Endometrial microvascular endothelial cells (primary cell): Measurements from ENCODE around the gene ELP2. TPM values are rescaled to one million over a fixed set of nuclear protein-coding genes. Genes with fewer than 3 reads are reported as not detected.
"Not testable (repeated sequence)": the region's sequence is repeated elsewhere in the genome, so short reads cannot be mapped to it uniquely, and the experiment has no call there.

Experiments
- in situ Hi-C: cut with HindIII; loops from 2 replicates; pipeline ENCODE4 v1.10.0; 2017; ENCODE audit warnings: low sequenced_read_pairs, low pct_unique_long_range_greater_than_20kb; ENCODE audit errors: inconsistent ontology term
- total RNA-seq: library from RNA; depleted of rRNA; stranded (reverse); fragments of >200 nt; gene quantifications from one replicate; pipeline ENCODE4 v1.2.3, GENCODE V29; 2015; ENCODE audit errors: inconsistent ontology term

Gene ELP2
- total RNA-seq, 1 donor from 2014 or later: 44.7 TPM

DNA sequence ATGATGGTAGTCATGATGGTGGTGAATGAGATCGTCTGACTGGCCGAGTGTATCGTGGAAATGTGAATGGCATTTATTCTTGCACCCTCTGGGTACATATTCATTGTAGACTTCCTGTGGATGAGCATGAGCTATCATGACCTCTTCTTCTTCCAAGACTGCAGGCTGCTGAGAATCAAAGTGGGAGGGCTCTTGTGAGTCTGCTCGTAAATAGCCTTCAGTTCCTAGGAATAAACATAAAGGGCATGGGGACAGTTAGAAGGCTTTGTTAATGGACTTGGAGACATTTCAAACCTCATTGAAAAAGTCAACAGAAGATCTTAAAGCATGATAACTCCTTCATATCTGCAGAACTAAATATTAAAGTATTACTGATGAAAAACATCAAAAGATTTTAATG, 15.4 kb upstream of the ELP2 start:
- in situ Hi-C loops: no loop called here

DNA sequence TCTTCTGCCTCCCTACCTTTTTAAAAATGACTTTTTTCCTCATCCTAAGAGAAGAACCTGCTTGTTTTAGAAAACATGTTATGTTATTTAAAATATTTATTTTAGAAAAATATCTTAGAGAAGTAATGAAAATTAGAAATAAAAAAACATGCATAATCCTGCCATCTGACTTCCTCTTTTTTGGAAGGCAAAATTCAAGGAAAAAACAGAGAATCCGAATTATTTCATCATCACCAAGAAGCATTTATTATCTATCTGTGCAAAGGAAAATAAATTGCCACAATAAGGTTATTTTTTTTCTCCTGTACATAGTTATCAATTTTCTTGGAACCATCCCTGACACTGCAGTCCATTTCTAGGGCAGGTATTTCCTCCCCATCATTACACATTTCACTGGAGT, 15.0 kb upstream of the ELP2 start:
- in situ Hi-C loops: no loop called here

DNA sequence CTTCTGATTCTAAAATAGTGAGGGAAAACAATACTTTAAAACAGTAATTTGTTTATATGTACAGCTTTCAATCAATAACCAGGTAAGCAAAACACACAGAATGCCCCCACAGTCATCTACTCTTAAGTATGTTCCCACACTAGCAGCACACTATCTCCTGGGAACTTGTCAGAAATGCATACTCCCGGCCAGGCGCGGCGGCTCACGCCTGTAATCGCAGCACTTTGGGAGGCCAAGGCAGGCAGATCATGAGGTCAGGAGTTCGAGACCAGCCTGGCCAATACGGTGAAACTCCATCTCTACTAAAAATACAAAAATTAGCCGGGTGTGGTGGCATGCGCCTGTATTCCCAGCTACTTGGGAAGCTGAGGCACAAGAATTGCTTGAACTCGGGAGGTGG, 12.9 kb upstream of the ELP2 start:
- in situ Hi-C loops: not testable (repeated sequence)

DNA sequence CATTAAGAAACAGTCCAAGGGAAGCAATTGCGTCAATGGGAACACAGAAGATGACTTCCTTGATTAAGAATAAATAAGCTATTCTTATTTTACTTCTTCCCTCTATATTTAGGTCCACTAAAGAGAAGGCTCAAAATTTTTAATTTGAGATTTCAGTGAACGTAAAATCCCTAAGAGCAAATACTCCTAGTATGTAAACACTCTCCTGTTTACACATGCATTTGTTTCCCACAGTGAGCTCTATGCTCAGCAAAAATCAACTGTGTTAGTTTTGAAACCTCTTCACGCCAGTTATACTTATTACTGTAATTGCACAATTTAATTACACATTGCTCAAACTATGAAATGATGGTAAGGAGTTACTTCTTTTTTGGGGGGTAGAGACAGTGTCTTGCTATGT, 9.4 kb upstream of the ELP2 start:
- in situ Hi-C loops: no loop called here

DNA sequence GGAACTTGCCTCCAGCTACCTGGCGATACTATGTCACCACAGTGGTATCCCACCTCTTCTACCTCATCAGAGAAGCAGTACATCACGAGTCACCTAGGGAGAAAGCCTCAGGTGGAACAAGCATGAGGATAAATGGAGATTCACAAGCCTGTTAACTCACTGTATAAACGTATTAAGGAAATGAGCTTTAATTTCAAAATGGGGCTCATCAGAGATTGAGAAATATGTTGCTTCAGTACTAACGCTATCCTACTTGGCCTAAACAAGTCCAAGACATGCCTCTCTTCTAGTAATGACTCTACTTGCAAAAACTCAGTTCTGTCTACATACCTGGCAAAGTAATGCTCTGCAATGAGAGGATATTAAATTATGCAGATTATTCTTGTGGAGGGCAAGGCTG, 4.9 kb upstream of the ELP2 start:
- in situ Hi-C loops: no loop called here

DNA sequence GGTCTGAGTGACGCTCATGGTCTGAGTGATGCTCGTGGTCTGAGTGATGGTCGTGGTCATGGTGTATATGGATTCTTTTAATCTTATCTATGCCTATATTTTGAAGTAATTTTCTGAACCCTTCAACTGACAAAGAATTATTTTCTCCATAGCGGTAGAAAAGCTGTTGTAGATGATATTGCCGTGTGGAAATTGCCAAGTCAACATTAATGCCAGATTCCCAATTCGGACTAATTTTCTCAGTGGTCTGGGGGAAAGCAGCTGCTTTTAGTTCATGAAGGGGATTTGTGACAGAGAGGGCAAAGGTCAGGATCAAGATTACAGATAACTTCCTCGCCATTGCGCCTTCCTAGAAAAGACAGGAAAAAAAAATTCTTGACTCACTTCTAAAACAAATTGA, 3.0 kb upstream of the ELP2 start:
- in situ Hi-C loops: no loop called here

DNA sequence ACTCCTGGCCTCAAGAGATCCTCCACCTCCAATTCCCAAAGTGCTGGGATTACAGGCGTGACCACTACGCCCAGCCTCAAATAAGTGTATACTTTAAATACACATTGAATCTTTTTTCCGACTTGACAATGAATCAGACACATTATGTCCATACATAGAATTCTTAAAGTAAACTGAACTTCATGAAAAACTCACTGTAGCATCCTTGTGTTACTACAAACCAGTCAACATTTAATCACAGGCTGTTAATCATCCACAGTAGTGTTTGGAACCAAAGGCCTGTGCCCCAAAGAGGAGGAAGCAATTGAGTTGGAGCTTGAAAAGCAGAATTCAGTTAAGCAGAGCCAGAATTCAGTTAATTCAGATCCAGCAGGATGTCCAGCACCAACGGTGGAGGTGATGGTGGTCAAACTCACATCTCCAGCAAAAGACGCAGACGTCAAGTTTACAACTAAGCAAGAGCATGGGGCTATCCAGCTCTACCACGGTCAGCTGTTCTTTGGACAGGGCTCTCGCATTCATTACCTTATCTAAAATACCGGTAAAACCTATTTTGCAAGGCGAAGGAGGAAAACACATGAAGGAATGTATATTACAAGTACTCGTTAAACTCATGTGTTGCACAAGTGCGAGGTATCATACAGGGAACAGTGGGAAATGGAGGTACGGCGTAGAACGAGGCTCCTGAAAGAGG, 1.7 kb upstream of the ELP2 start:
- in situ Hi-C loops: no loop called here

DNA sequence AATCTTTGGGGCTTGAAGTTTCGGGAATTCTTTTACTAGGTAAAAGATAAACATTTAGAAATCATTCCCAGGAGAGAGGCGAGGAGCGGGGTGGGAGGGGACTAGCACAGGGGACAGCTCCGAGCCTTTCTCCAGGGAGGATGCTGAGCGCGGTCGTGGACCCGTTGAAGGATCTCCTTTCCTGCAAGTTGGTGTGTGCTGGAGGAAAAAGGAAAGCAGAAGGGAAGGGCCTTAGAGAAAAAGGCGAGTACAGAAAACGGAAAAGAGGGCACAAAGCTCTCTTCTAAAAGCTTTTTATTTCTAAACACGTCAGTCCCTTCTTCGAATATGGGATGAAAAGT, 1.2 kb upstream of the ELP2 start:
- in situ Hi-C loops: no loop called here

DNA sequence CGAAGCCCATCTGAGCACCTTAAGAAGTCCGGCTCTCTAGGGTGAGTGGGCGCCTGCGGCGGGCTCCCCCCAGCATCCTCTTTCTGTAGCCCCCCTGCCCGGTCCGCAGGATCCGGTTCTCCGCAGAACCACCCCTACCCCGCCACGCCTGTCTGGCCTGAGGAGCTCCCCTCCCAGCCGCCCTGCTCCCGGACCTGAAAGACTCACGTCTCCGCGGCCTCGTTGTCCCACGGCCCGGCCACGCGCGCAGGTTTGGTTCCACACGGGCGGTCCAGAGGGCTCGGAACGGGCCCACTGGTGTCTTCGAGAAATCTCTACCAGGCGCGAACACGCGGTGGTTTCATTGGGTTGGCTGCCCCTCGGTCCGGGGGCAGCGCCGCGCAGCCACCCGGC, 796 bp upstream of the ELP2 start:
- in situ Hi-C loops: no loop called here

DNA sequence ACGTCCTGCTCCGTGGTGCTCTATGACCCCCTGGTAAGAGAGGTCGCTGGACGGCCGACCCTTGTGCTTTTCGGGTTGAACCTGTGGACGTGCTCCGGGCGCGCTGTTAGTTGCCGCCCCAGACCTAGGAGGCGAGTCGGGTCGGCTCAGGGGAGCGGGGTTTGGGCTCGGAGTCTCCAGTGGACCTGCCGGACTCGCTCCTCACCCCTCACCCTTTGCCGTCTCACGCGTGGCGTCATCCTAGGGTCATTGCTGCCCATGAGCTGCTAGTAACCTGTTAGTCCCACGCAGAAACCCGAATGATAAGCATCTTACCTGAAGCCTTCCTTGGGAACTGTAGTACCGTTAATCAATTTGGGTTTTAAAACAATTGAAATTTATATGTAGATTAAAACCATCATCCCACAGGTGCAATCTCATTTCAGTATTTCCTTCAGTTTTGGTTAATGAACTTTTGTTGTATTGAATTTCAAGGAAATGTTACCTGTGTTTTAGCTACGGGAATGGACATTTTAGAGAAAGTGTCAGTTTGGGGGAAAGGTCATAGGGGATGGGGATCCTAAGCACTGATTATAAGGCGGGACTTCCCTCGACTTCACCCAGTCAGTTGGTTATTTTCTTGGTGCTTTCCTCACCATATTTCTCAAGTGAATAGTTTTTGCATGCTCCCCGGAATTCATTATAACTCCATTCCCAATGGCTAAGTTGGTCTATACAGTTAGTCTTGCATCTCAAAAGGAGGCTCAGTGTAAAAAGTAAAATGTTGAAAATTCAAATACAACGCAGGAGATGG, 536 bp downstream of the ELP2 start:
- in situ Hi-C loops: no loop called here

DNA sequence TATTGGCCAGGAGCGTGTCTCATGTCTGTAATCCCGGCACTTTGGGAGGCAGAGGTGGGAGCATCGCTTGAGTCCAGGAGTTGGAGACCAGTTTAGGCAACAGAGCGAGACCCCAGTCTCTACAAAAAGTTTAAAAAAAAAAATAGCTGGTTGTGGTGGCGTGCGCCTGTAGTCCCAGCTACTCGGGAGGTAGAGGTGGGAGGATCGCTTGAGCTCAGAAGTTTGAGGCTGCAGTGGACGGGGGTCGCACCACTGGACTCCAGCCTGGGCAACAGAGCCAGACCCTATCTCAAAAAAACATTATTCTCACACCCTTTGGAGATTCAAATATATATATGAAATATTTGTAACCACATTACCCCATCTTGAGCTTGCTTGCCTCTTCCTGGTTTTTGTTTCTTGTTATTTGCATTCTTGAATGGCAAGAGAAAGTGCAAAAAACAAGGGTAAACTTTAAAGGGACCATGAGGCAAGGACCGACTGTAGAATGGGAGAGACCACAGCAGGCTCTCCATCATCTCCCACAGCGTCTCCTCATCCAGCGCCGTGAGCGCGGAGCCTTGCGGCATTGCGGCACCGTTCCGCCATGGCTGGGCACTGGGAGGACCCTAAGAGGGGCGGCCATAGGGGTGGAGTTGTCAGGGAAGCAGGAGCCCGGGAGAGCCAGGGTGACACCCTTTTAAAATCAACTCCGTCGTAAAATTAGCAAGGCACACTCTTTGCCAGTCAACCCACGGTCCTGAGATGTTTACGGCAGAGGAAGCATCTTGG, 1.4 kb downstream of the ELP2 start:
- in situ Hi-C loops: no loop called here

DNA sequence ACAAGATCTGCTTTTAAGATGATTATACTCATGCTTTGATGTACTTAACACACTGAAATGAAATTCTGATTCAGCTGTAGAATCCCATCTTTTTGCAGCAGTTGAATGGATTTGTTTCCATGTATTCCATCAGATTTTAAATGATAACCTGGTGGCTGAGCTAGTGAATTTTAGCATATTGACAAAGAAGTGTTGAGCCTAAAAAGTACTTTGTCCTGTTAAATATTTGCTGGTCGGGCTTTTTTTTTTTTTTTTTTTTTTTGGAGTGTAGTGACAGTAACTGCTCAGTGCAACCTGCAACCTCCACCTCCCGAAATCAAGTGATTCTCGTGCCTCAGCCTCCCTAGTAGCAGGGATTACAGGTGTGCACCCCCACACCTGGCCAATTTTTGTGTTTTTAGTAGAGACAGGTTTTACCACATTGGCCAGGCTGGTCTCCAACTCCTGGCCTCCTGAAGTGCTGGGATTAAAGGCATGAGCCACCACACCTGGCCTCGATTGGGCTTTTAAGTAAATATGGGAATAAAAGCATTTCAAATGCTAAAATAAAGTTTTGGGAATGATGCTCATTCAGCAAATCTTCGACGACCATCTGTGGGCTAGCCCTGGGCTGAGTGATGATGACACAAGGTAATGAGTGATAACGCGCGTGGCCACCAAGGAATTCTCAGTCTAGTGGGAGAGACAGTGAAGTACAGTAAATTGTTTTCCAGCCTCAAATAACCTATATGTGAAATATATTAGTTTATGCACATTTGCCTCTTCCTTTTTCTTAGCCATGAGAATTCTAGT, 2.2 kb downstream of the ELP2 start:
- in situ Hi-C loops: no loop called here

DNA sequence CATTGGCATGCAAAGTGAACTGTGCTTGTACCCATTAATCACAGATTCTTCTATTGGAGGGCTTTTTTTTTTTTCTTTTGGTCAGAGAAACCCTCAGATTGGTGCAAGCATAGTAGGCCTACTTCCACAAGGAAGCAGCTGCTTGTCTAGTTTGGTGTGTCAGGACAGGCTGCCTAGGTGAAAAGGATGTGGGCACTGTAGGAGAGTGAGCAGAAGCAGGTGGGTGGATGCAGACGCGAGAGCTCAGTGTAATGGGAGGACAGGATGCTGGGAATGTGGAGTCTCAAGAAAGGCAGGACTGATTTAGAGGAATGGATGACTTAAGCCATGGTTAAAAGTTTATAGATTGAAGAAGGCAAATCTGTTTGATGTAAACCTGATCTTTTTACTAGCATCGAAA, 3.1 kb downstream of the ELP2 start:
- in situ Hi-C loops: no loop called here

DNA sequence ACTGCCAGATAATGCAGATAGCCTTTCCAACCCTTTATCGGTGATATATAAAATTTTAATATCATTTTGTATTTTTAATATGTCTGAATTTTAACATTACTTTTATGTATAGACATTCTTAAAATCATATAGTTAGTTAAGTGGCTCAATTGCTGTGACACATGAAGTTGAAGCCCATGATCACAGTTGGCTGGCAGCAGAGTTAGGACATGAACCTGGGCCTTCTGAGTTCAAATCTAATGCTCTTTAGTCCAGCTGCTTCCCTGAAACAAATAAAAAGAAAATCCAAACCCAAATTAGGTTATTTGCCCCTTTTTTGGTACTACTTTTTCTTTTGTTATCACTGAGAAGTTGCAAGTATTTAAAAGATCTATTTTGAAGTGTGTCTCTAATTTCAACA, 5.6 kb downstream of the ELP2 start:
- in situ Hi-C loops: no loop called here

DNA sequence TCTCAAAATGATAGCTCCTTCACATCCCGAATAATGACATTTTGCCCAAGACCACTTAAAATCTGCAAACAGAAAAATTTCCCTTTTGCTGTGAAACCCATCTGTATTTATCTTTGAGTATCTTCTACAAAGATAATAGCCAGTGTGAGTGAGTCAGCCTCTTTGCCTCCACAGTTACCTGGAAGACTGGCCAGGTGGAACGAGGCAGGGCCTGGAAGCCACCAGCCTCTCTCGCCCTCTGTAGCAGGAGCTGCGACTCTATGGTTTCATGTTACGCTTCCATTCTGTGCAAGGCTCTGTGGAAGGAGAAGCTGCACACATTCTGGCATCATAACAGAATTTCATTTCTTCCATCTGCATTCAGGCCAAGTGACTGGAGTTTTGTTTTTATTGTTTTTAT, 9.5 kb downstream of the ELP2 start:
- in situ Hi-C loops: no loop called here

DNA sequence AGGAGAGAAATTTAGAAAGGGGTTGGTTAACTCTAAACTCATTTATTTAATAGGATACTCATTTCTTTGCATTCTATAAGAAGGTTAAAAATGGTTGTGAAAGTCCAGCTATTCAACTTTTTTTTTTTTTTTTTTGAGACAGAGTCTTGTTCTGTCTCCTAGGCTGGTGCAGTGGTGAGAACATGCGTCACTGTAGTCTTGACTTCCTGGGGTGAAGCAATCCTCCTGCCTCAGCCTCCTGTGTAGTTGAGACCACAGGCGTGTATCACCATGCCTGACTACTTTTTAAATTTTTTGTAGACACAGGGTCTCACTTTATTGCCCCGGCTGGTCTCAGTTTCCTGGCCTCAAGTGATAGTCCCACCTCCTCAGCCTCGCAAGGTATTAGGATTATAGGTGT, 11.9 kb downstream of the ELP2 start:
- in situ Hi-C loops: no loop called here

DNA sequence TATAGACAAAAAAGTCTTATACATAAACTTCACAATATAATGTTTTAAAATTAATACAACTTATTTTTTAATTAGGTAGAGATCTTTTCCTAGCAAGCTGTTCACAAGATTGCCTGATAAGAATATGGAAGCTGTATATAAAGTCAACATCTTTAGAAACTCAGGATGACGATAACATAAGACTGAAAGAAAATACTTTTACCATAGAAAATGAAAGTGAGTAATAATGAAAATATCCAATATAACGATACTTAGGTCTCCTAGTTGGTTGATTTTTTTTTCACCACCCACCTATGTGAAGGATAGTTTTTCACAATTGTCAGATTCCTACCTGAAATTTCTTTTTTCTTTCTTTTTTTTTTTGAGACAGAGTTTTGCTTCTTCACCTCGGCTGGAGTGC, 13.1 kb downstream of the ELP2 start:
- in situ Hi-C loops: no loop called here

DNA sequence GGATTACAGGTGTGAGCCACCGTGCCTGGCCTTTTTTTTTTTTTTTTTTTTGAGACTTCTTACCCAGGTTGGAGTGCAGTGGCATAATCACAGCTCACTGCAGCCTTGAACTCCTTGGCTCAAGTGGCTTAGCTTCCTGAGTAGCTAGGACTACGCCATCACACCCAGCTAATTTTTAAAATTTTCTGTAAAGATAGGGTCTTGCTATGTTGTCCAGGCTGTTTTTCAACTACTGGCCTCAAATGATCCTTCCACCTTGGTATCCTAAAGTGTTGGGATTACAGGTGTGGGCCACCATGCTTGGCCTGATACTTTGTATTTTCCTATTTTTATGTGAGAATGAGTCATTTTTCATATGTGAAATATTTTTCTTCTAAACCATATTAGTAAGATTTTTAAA, 13.7 kb downstream of the ELP2 start:
- in situ Hi-C loops: no loop called here

DNA sequence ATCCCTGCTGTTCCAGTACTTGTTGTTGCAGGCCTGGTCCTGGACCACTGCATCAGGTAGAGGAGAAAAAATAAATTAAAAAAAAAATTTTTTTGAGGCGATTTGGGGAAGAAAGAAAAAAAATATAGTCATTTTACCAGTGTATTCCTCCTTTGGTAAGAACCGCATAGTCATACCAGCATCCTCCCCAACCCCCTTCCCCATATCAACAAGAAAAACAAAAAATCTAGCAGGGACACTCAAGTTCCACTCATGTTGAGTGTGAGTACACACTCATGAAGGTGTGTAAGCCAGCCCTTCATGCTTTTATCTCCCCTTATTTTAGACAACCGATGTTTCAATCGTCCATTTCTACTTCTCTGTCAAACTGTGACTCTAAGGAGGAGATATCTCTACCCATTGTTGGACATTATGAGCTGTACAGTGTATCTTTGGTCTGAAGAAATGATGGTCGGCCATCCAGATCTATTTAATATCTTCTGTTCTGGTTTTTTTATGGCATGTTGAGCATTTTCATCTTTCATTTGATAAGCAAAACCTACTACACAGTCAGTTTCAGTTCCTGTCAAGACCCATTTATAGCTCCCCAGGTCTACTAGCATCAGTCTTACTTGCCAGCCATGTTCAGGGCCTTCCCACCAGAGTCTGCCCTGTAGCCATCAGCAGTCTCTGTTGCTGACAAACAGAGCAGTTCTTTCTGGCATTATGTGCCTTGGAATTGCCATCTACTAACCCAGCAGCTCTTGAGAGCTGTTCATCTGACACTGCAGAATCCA, 20.0 kb downstream of the ELP2 start:
- in situ Hi-C loops: no loop called here
